Fibroblast of pulmonary artery (primary cell): ENCODE results near the gene MAP1LC3A.
A peak's percentile ranks its signal among the peaks of the same experiment; 100 is the strongest.

Source experiments
- DNase-seq: peaks from one replicate; pipeline ENCODE4 v3.0.0-alpha.2; 2010; ENCODE audit warnings: low read depth
- H3K4me3 ChIP-seq: replicated peaks from 2 replicates; pipeline ENCODE4 v1.5.1; 2011; ENCODE audit warnings: low read depth, mild to moderate bottlenecking, control low read depth, low read length, moderate library complexity
- CTCF ChIP-seq: IDR thresholded peaks from 2 replicates; pipeline ENCODE4 v1.5.1; 2011; ENCODE audit warnings: mild to moderate bottlenecking, control low read depth, low read length, inconsistent platforms; ENCODE audit errors: missing control alignments

The MAP1LC3A gene

DNA sequence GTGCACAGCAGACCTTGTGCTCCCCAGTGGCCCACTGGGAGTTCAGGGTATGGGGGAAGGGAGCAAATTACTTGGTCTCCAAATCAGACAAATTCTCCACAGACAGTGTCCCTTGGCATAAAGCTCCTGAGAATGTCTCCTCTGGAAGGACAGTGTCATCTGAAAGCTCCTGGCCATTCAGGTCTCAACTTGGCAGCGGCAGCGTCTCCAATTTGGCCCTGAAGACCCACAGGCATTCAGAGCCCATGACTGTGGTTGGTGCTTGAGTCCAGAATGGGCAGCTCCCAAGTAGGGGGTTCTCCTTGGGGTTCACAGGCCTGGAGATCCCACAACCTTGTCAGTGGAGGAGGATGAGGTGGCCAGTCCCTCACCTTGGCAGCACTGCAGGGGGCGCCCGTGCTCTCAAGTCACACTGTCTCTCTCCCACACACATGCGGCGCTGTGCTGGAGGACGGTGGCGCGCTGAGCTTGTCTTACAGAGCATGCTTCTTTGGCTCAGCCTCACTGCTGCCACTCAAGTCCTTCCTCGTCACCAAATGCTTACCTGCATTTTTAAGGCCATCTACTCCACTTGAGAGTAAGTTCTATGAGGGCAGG is 21.6 kb upstream of the MAP1LC3A start:
- peak; percentile 49 for DNase-seq
- peak; percentile 46 for TF ChIP-seq CTCF
- H3K4me3 ChIP-seq: no peak overlapping the region

GRCh38 chr20:34537651-34538050 is 20.9 kb upstream of the MAP1LC3A start:
- no peak overlapping the region for H3K4me3 ChIP-seq
- no peak for DNase-seq
- TF ChIP-seq CTCF: no peak

GRCh38 chr20:34538671-34539123 is 19.8 kb upstream of the MAP1LC3A start:
- no peak overlapping the region for H3K4me3 ChIP-seq
- peak; percentile 94 for TF ChIP-seq CTCF
- peak; percentile 71 for DNase-seq

DNA sequence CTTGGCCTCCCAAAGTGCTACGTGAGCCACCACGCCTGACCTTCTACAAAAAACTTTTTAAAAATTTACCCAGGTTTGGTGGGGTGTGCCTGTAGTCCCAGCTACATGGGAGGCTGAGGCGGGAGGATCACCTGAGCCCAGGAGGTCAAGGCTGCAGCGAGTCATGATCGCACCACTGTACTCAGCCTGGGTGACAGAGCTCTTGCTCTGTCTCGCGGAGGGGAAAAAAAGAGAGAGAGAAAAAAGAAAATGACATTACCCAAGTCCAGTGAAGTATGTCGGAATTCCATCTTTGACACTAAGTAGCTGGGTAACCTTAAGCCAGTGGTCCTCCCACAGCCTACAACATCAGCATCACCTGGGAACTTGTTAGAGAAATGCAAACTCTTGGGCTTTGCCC is 18.8 kb upstream of the MAP1LC3A start:
- no peak for TF ChIP-seq CTCF
- H3K4me3 ChIP-seq: no peak overlapping the region
- DNase-seq: no peak

GRCh38 chr20:34540596-34541263 is 17.8 kb upstream of the MAP1LC3A start:
- no peak for TF ChIP-seq CTCF
- H3K4me3 ChIP-seq: no peak overlapping the region
- DNase-seq: no peak

- DNase-seq: no peak
- no peak for TF ChIP-seq CTCF
- H3K4me3 ChIP-seq: no peak overlapping the region
Observed at GRCh38 chr20:34541264-34541901, 17.1 kb upstream of the MAP1LC3A start.
